ENCODE results near the gene PNMA6E. TPM values are rescaled to one million over a fixed set of nuclear protein-coding genes. Genes with fewer than 3 reads are reported as not detected.

The PNMA6E gene
- total and polyA plus RNA-seq, 2 of the 13 experiments (the other 11 are each of a cell fraction or from before 2014, with no cell fraction given), result not detected

DNA sequence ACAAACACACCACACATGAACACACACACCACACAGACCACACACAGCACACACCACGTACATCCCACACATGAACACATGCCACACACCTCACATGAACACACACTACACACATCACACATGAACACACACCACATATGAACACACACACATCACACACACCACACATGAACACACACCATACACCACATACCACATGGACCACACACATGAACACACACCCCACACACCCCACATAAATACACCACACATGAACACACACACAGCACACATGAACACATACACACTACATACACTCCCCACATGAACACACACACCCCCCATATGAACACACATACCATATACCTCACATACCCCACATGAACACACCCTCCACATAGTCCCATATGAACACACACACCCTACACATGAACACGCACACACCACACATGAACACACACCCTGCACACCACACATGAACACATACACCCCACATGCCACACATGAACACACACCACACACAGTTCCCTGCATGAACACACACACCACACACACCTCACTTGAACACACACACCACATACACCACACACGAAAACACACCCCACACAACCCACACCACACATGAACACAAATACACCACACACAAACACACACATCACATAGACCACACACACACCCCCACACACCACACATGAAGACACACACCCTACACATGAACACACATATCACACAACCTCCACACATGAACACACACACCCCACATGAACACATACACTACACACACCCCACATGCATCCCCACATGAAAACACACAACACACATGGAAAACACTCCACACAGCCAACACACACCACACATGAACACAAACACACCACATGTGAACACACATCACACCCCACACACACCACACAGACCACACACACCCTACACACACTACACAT lies 18.3 kb downstream of the PNMA6E start:
- BruUV-seq (replicated peaks), result no TSS peak
- Histone ChIP-seq H3K4me2 (ENCODE audit: low read depth, low read length) (peak overlapping the region; percentile 69; the same call in 1 of the 2 replicates), H3K9me3 (ENCODE audit: low read length) (no peaks in the 10 kb centered on the region), H3K27ac (ENCODE audit: extremely low read length, insufficient read depth, low read length) (peak overlapping the region; percentile 65), H3K9ac (ENCODE audit: insufficient read depth, low read depth, low read length) (peak overlapping the region; percentile 40; the same call in 1 of the 2 replicates), H2AFZ (ENCODE audit: low read length) (no peak overlapping the region), H3K4me3 (replicated peaks in 1 of 3; ENCODE audit: insufficient read depth in 1 of 3, low read depth in 2 of 3, low read length in 3 of 3) (no peak overlapping the region), H3K36me3 (replicated peaks in 1 of 2; ENCODE audit: control insufficient read depth in 1 of 2, insufficient read depth in 2 of 2, low read length in 2 of 2) (no peaks in the 10 kb centered on the region), H3K4me1 (ENCODE audit: insufficient read depth, low read length) (peaks cover 19% of the 10 kb centered on the region), H4K20me1 (ENCODE audit: insufficient read depth, low read length) (no peaks in the 10 kb centered on the region), H3K79me2 (ENCODE audit: insufficient read depth, low read length) (no peaks in the 10 kb centered on the region), H3K27me3 (ENCODE audit: control insufficient read depth in 1 of 2, insufficient read depth in 2 of 2, low read length in 2 of 2) (peaks cover 0 to 6% of the 10 kb centered on the region in 2 experiments; a peak in 1 of 5 replicates)
- DNase-seq (ENCODE audit: low spot score), result no peak
- ChIA-PET POLR2A (no interaction called here), CTCF (ENCODE audit: low intra/inter-chr PET ratio, low total read pairs) (no interaction called here)
- in situ Hi-C loops (cut with HindIII; ENCODE audit: extremely low pct_ligation_motif_present, low pct_unique_long_range_greater_than_20kb) (no loop called here), intact Hi-C loops (cut with micrococcal nuclease; ENCODE audit: unreplicated experiment) (no loop called here)
- WGBS (ENCODE audit: low lambda C conversion rate), result 49% methylated on average over 3 of the region's 3 CpGs
- ATAC-seq, result no peak
- FAIRE-seq, result peak; percentile 70
- TF ChIP-seq, protein P1, sequence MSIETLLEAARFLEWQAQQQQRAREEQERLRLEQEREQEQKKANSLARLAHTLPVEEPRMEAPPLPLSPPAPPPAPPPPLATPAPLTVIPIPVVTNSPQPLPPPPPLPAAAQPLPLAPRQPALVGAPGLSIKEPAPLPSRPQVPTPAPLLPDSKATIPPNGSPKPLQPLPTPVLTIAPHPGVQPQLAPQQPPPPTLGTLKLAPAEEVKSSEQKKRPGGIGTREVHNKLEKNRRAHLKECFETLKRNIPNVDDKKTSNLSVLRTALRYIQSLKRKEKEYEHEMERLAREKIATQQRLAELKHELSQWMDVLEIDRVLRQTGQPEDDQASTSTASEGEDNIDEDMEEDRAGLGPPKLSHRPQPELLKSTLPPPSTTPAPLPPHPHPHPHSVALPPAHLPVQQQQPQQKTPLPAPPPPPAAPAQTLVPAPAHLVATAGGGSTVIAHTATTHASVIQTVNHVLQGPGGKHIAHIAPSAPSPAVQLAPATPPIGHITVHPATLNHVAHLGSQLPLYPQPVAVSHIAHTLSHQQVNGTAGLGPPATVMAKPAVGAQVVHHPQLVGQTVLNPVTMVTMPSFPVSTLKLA (IDR thresholded peaks at IDR 0.05), result peak; percentile 57
- TF ChIP-seq, protein P2, sequence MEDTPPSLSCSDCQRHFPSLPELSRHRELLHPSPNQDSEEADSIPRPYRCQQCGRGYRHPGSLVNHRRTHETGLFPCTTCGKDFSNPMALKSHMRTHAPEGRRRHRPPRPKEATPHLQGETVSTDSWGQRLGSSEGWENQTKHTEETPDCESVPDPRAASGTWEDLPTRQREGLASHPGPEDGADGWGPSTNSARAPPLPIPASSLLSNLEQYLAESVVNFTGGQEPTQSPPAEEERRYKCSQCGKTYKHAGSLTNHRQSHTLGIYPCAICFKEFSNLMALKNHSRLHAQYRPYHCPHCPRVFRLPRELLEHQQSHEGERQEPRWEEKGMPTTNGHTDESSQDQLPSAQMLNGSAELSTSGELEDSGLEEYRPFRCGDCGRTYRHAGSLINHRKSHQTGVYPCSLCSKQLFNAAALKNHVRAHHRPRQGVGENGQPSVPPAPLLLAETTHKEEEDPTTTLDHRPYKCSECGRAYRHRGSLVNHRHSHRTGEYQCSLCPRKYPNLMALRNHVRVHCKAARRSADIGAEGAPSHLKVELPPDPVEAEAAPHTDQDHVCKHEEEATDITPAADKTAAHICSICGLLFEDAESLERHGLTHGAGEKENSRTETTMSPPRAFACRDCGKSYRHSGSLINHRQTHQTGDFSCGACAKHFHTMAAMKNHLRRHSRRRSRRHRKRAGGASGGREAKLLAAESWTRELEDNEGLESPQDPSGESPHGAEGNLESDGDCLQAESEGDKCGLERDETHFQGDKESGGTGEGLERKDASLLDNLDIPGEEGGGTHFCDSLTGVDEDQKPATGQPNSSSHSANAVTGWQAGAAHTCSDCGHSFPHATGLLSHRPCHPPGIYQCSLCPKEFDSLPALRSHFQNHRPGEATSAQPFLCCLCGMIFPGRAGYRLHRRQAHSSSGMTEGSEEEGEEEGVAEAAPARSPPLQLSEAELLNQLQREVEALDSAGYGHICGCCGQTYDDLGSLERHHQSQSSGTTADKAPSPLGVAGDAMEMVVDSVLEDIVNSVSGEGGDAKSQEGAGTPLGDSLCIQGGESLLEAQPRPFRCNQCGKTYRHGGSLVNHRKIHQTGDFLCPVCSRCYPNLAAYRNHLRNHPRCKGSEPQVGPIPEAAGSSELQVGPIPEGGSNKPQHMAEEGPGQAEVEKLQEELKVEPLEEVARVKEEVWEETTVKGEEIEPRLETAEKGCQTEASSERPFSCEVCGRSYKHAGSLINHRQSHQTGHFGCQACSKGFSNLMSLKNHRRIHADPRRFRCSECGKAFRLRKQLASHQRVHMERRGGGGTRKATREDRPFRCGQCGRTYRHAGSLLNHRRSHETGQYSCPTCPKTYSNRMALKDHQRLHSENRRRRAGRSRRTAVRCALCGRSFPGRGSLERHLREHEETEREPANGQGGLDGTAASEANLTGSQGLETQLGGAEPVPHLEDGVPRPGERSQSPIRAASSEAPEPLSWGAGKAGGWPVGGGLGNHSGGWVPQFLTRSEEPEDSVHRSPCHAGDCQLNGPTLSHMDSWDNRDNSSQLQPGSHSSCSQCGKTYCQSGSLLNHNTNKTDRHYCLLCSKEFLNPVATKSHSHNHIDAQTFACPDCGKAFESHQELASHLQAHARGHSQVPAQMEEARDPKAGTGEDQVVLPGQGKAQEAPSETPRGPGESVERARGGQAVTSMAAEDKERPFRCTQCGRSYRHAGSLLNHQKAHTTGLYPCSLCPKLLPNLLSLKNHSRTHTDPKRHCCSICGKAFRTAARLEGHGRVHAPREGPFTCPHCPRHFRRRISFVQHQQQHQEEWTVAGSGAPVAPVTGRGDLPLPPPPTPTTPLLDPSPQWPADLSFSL (CRISPR knock-in tag; IDR thresholded peaks at IDR 0.05), result 0 out of 2 replicates have a peak, but pooled peaks have one; percentile 58
- no peak for TF ChIP-seq ZNF879 (CRISPR knock-in tag; IDR thresholded peaks at IDR 0.05)

Data from HepG2 (cell line).